Keratinocyte (primary cell): Measurements from ENCODE around the gene CFAP61. TPM values are rescaled to one million over a fixed set of nuclear protein-coding genes. Genes with fewer than 3 reads are reported as not detected.

Source experiments
- DNase-seq: peaks from one replicate; pipeline ENCODE4 v3.0.0-alpha.2; 2011; ENCODE audit warnings: low read depth, missing footprints, low spot score
- FAIRE-seq: peaks from 2 replicates; lab custom pipeline; 2011; peaks lifted over from hg19 to GRCh38; lab: Jason Lieb, UNC
- H2AFZ ChIP-seq: 2 replicates; pipeline ENCODE4 v1.6.0; 2012; ENCODE audit warnings: low read length, control low read depth, inconsistent platforms; ENCODE audit not compliant: control insufficient read depth
- H3K27ac ChIP-seq: 2 replicates; pipeline ENCODE4 v1.5.1; 2011; ENCODE audit warnings: low read length; ENCODE audit not compliant: control insufficient read depth, insufficient read depth
- H3K27me3 ChIP-seq: 3 replicates; pipeline ENCODE4 v1.6.0; 2011; ENCODE audit warnings: low read length; ENCODE audit not compliant: control insufficient read depth, insufficient read depth; ENCODE audit errors: extremely low read depth
- H3K36me3 ChIP-seq, 2 experiments: 2 replicates in 1 of 2; 3 replicates in 1 of 2; pipeline ENCODE4 v1.5.1; 2011; ENCODE audit warnings: low read length in 2 of 2, mild to moderate bottlenecking in 1 of 2; ENCODE audit not compliant: control insufficient read depth in 2 of 2, insufficient read depth in 2 of 2; ENCODE audit errors: extremely low read depth in 1 of 2
- H3K4me1 ChIP-seq: 3 replicates; pipeline ENCODE4 v1.5.1; 2011; ENCODE audit warnings: low read length; ENCODE audit not compliant: control insufficient read depth, insufficient read depth; ENCODE audit errors: extremely low read depth
- H3K4me2 ChIP-seq: 3 replicates; pipeline ENCODE4 v1.6.0; 2011; ENCODE audit warnings: low read depth, low read length; ENCODE audit not compliant: control insufficient read depth, insufficient read depth; ENCODE audit errors: extremely low read depth
- H3K4me3 ChIP-seq, 3 experiments: fragments of 200-600 bp in 1 of 3; sonication (generic) in 1 of 3; 2 replicates in 2 of 3; 3 replicates in 1 of 3; pipeline ENCODE4 v1.5.1; 2011 to 2016; ENCODE audit warnings: low read length in 3 of 3, mild to moderate bottlenecking in 3 of 3, control low read depth in 2 of 3, inconsistent platforms in 1 of 3, low read depth in 1 of 3, mixed read lengths in 1 of 3, mixed run types in 1 of 3, moderate library complexity in 1 of 3; ENCODE audit not compliant: control insufficient read depth in 2 of 3, insufficient read depth in 2 of 3; ENCODE audit errors: extremely low read depth in 1 of 3
- H3K79me2 ChIP-seq: 2 replicates; pipeline ENCODE4 v1.6.0; 2012; ENCODE audit warnings: low read length; ENCODE audit not compliant: control insufficient read depth, insufficient read depth
- H3K9ac ChIP-seq: 3 replicates; pipeline ENCODE4 v1.6.0; 2011; ENCODE audit warnings: low read length; ENCODE audit not compliant: control insufficient read depth, insufficient read depth; ENCODE audit errors: extremely low read depth
- H3K9me1 ChIP-seq: 3 replicates; pipeline ENCODE4 v1.6.0; 2011; ENCODE audit warnings: low read length; ENCODE audit not compliant: control insufficient read depth, insufficient read depth; ENCODE audit errors: extremely low read depth
- H3K9me3 ChIP-seq: 2 replicates; pipeline ENCODE4 v1.5.1; 2012; ENCODE audit warnings: low read depth, low read length; ENCODE audit not compliant: control insufficient read depth
- H4K20me1 ChIP-seq: 3 replicates; pipeline ENCODE4 v1.6.0; 2011; ENCODE audit warnings: low read length; ENCODE audit not compliant: control insufficient read depth, insufficient read depth; ENCODE audit errors: extremely low read depth
- CTCF ChIP-seq, 3 experiments: IDR thresholded peaks in 1 of 3; conservative IDR thresholded peaks in 1 of 3; optimal IDR thresholded peaks in 1 of 3; 2 replicates in 2 of 3; 3 replicates in 1 of 3; pipeline versions ENCODE3 to v1.5.1; 2011; ENCODE audit warnings: low read length in 3 of 3, mild to moderate bottlenecking in 3 of 3, moderate library complexity in 2 of 3, control low read depth in 1 of 3, inconsistent platforms in 1 of 3; ENCODE audit not compliant: insufficient read depth in 2 of 3; ENCODE audit errors: extremely low read depth in 1 of 3
- EZH2 ChIP-seq: IDR thresholded peaks from one replicate; pipeline ENCODE4 v1.6.1; 2012; ENCODE audit warnings: inconsistent platforms, mild to moderate bottlenecking, low read length, moderate library complexity
- dilution Hi-C: fragments of 300-500 bp; cut with MboI; formaldehyde crosslinking; loops from one replicate; pipeline ENCODE4 v1.7.0; 2020; ENCODE audit warnings: low sequenced_read_pairs; ENCODE audit not compliant: extremely low pct_ligation_motif_present
- polyA plus RNA-seq, 5 experiments: library from polyadenylated mRNA; depleted of rRNA in 3 of 5; stranded (reverse) in 3 of 5; stranded (forward) in 1 of 5; unstranded in 1 of 5; fragments of >200 nt; gene quantifications; 1 replicate in 1 of 5; 2 replicates in 3 of 5; 3 replicates in 1 of 5; pipeline versions ENCODE4 v1.2.1 to v1.2.3, GENCODE V29; 2011 to 2012; ENCODE audit warnings: missing spikeins in 2 of 5, low read depth in 1 of 5, low replicate concordance in 1 of 5

CFAP61 gene
- polyA plus RNA-seq, 1 donor (not counting 4 experiments of a cell fraction or from before 2014, with no cell fraction given), result 0.25 TPM

- Histone ChIP-seq H3K36me3 (no peaks in the 10 kb centered on the region), H3K4me3 (no peak overlapping the region), H3K9ac (no peak overlapping the region), H3K4me2 (no peak overlapping the region), H3K9me1 (no peaks in the 10 kb centered on the region), H3K27ac (no peak overlapping the region), H3K4me1 (no peaks in the 10 kb centered on the region), H3K9me3 (no peaks in the 10 kb centered on the region), H4K20me1 (no peaks in the 10 kb centered on the region), H3K79me2 (no peaks in the 10 kb centered on the region), H3K27me3 (peaks cover 4% of the 10 kb centered on the region), H2AFZ (no peak overlapping the region)
- no peak for FAIRE-seq
- TF ChIP-seq CTCF (optimal IDR thresholded peaks at IDR 0.05 in 1 of 3, IDR thresholded peaks at IDR 0.05 in 1 of 3, conservative IDR thresholded peaks at IDR 0.05 in 1 of 3; ENCODE audit: extremely low read depth in 1 of 3, insufficient read depth in 2 of 3, low read length in 3 of 3), result no peak
- no peak for TF ChIP-seq EZH2
- dilution Hi-C loops, result no loop called here
- DNase-seq, result no peak
These were observed 21.6 kb downstream of the CFAP61 start for GRCh38 chr20:20073801-20074371.

- no peaks in the 10 kb centered on the region for H3K36me3 ChIP-seq
- H3K9ac ChIP-seq, result no peak overlapping the region
- H3K27me3 ChIP-seq, result peaks cover 9% of the 10 kb centered on the region
- TF ChIP-seq CTCF (optimal IDR thresholded peaks at IDR 0.05 in 1 of 3, IDR thresholded peaks at IDR 0.05 in 1 of 3, conservative IDR thresholded peaks at IDR 0.05 in 1 of 3; ENCODE audit: extremely low read depth in 1 of 3, insufficient read depth in 2 of 3, low read length in 3 of 3) (no peak), EZH2 (no peak)
- H3K79me2 ChIP-seq, result no peaks in the 10 kb centered on the region
- FAIRE-seq (no peak), DNase-seq (no peak)
- H3K4me2 ChIP-seq, result no peak overlapping the region
- no peak overlapping the region for H3K4me3 ChIP-seq
- H2AFZ ChIP-seq, result no peak overlapping the region
- no peaks in the 10 kb centered on the region for H3K9me1 ChIP-seq
- dilution Hi-C loops, result no loop called here
- no peaks in the 10 kb centered on the region for H4K20me1 ChIP-seq
- no peaks in the 10 kb centered on the region for H3K4me1 ChIP-seq
- no peaks in the 10 kb centered on the region for H3K9me3 ChIP-seq
- H3K27ac ChIP-seq, result no peak overlapping the region
These were observed 22.7 kb downstream of the CFAP61 start for GRCh38 chr20:20075032-20075431.
